Caco-2 (cell line): ENCODE measurements around the gene LRP1. TPM values are rescaled to one million over a fixed set of nuclear protein-coding genes. Genes with fewer than 3 reads are reported as not detected.

ENCODE experiments used
- BruUV-seq: library from RNA; stranded (reverse); fragments of 400-500 nt; replicated peaks from 2 replicates; lab custom pipeline; 2021; lab: Mats Ljungman, UMichigan
- CTCF ChIA-PET: fragments of 300-600 bp; sonication (Branson Sonifier 250); formaldehyde crosslinking; loops from one replicate; lab custom pipeline; 2022; ENCODE audit warnings: antibody characterized with exemption; lab: Charles Lee
- POLR2A ChIA-PET: fragments of 300-600 bp; sonication (Branson Sonifier 250); formaldehyde crosslinking; loops from one replicate; lab custom pipeline; 2022; ENCODE audit warnings: antibody characterized with exemption; lab: Charles Lee
- DNase-seq, 2 experiments: peaks; one replicate each; pipeline versions ENCODE4 v3.0.0 to v3.0.0-alpha.2; 2020 to 2022
- H3K27me3 ChIP-seq: replicated peaks from 2 replicates; pipeline ENCODE4 v1.6.0; 2011; ENCODE audit warnings: low read length; ENCODE audit not compliant: control insufficient read depth, insufficient read depth
- H3K36me3 ChIP-seq: 2 replicates; pipeline ENCODE4 v1.5.1; 2011; ENCODE audit warnings: low read length; ENCODE audit not compliant: control insufficient read depth, insufficient read depth
- H3K4me1 ChIP-seq: fragments of 250-450 bp; sonication (Bioruptor Pico); 2 replicates; pipeline ENCODE4 v1.5.1; 2020; ENCODE audit warnings: mild to moderate bottlenecking
- H3K4me3 ChIP-seq: 2 replicates; pipeline ENCODE4 v1.5.1; 2011; ENCODE audit warnings: low read depth, mild to moderate bottlenecking, control low read depth, low read length
- H3K9me3 ChIP-seq: fragments of 250-450 bp; sonication (Bioruptor Pico); 2 replicates; pipeline ENCODE4 v1.5.1; 2020; ENCODE audit warnings: mild to moderate bottlenecking, moderate library complexity
- H3K27ac Mint-ChIP-seq: one replicate; pipeline ENCODE4 v1.8.0; 2022; ENCODE audit warnings: mixed read lengths; ENCODE audit not compliant: unreplicated experiment
- H3K27me3 Mint-ChIP-seq: one replicate; pipeline ENCODE4 v1.8.0; 2022; ENCODE audit warnings: mixed read lengths; ENCODE audit not compliant: insufficient read depth, unreplicated experiment
- H3K36me3 Mint-ChIP-seq: one replicate; pipeline ENCODE4 v1.8.0; 2022; ENCODE audit warnings: mild to moderate bottlenecking, mixed read lengths; ENCODE audit not compliant: insufficient read depth, unreplicated experiment
- H3K4me1 Mint-ChIP-seq: one replicate; pipeline ENCODE4 v1.8.0; 2022; ENCODE audit warnings: low read depth, mixed read lengths; ENCODE audit not compliant: unreplicated experiment
- H3K4me3 Mint-ChIP-seq: one replicate; pipeline ENCODE4 v1.8.0; 2022; ENCODE audit warnings: mild to moderate bottlenecking, moderate library complexity, mixed read lengths; ENCODE audit not compliant: unreplicated experiment
- H3K9me3 Mint-ChIP-seq: one replicate; pipeline ENCODE4 v1.8.0; 2022; ENCODE audit warnings: mixed read lengths; ENCODE audit not compliant: unreplicated experiment
- CTCF ChIP-seq, 2 experiments: fragments of 200-600 bp in 1 of 2; IDR thresholded peaks; 1 replicate in 1 of 2; 2 replicates in 1 of 2; pipeline versions ENCODE4 v1.5.1 to v1.8.0; 2011 to 2022; ENCODE audit warnings: antibody characterized with exemption in 1 of 2, control low read depth in 1 of 2, inconsistent platforms in 1 of 2, low read depth in 1 of 2, low read length in 1 of 2, mild to moderate bottlenecking in 1 of 2, moderate library complexity in 1 of 2; ENCODE audit not compliant: insufficient read depth in 1 of 2, severe bottlenecking in 1 of 2, unreplicated experiment in 1 of 2
- intact Hi-C: fragments of 100-400 bp; cut with micrococcal nuclease; formaldehyde crosslinking; loops from one replicate; pipeline ENCODE4 v1.10.0; 2022; ENCODE audit not compliant: unreplicated experiment
- total RNA-seq: library from RNA; stranded (reverse); gene quantifications from 2 replicates; pipeline ENCODE4 v1.2.3, GENCODE V29; 2022

Gene LRP1
- total RNA-seq, 1 experiment from 2014 or later = 111 TPM

GRCh38 chr12:57129321-57129842 lies 1.1 kb downstream of the LRP1 start:
- peaks cover 51% of the 10 kb centered on the region for H3K4me1 Mint-ChIP-seq
- H3K27ac Mint-ChIP-seq = peak overlapping the region; percentile 43
- H3K4me3 Mint-ChIP-seq = peak overlapping the region; percentile 88
- no peak for TF ChIP-seq CTCF (IDR thresholded peaks at IDR 0.05; ENCODE audit: insufficient read depth in 1 of 2, low read depth in 1 of 2, low read length in 1 of 2, severe bottlenecking in 1 of 2, unreplicated experiment in 1 of 2)
- no peak for DNase-seq
- Histone ChIP-seq H3K4me1 (peaks cover 51% of the 10 kb centered on the region), H3K36me3 (no peaks in the 10 kb centered on the region), H3K27me3 (no peaks in the 10 kb centered on the region), H3K4me3 (peak overlapping the region; percentile 90), H3K9me3 (no peaks in the 10 kb centered on the region)
- peaks cover 30% of the 10 kb centered on the region for H3K36me3 Mint-ChIP-seq
- no TSS peak for BruUV-seq
- POLR2A ChIA-PET = interaction anchor here (0.7 kb wide), 1 partner anchor 17 kb away, joined by 3 read pairs; no protein-coding TSS in a partner anchor
- H3K9me3 Mint-ChIP-seq = peaks cover 3% of the 10 kb centered on the region
- H3K27me3 Mint-ChIP-seq = no peaks in the 10 kb centered on the region
- CTCF ChIA-PET = interaction anchor here (1.0 to 2.7 kb wide), 3 partner anchors 9 to 114 kb away, joined by 3 to 35 read pairs (median 7); partner anchors contain the start of gene LRP1-AS
- intact Hi-C loops = no loop called here

- CTCF ChIA-PET = no interaction called here
- H3K4me3 Mint-ChIP-seq = peak overlapping the region; percentile 88
- H3K9me3 Mint-ChIP-seq = no peaks in the 10 kb centered on the region
- H3K27me3 Mint-ChIP-seq = no peaks in the 10 kb centered on the region
- Histone ChIP-seq H3K4me3 (peak overlapping the region; percentile 90), H3K9me3 (no peaks in the 10 kb centered on the region), H3K27me3 (no peaks in the 10 kb centered on the region), H3K36me3 (no peaks in the 10 kb centered on the region), H3K4me1 (peaks cover 51% of the 10 kb centered on the region)
- H3K4me1 Mint-ChIP-seq = peaks cover 54% of the 10 kb centered on the region
- peaks cover 33% of the 10 kb centered on the region for H3K36me3 Mint-ChIP-seq
- POLR2A ChIA-PET = interaction anchor here (0.7 kb wide), 1 partner anchor 17 kb away, joined by 3 read pairs; no protein-coding TSS in a partner anchor
- no peak for TF ChIP-seq CTCF (IDR thresholded peaks at IDR 0.05; ENCODE audit: insufficient read depth in 1 of 2, low read depth in 1 of 2, low read length in 1 of 2, severe bottlenecking in 1 of 2, unreplicated experiment in 1 of 2)
- DNase-seq = no peak
- H3K27ac Mint-ChIP-seq = peak overlapping the region; percentile 43
- TSS peak; percentile 39 for BruUV-seq
- intact Hi-C loops = no loop called here
These were observed 1.6 kb downstream of the LRP1 start for GRCh38 chr12:57129889-57130288.

- Mint-ChIP-seq H3K36me3 (peaks cover 35% of the 10 kb centered on the region), H3K9me3 (no peaks in the 10 kb centered on the region), H3K4me3 (peak overlapping the region; percentile 59), H3K4me1 (peaks cover 54% of the 10 kb centered on the region), H3K27me3 (no peaks in the 10 kb centered on the region), H3K27ac (no peak overlapping the region)
- H3K27me3 ChIP-seq = no peaks in the 10 kb centered on the region
- peak overlapping the region; percentile 7; the same call in 1 of the 2 replicates for H3K4me3 ChIP-seq
- peaks cover 51% of the 10 kb centered on the region for H3K4me1 ChIP-seq
- intact Hi-C loops = no loop called here
- CTCF ChIA-PET = interaction anchor here (0.6 to 0.8 kb wide), 2 partner anchors 19 to 324 kb away, joined by 3 read pairs; partner anchors contain the start of gene INHBE
- no peaks in the 10 kb centered on the region for H3K36me3 ChIP-seq
- no TSS peak for BruUV-seq
- peak in 1 of 2 experiments; percentile 31 for DNase-seq
- no peaks in the 10 kb centered on the region for H3K9me3 ChIP-seq
- POLR2A ChIA-PET = no interaction called here
- no peak for TF ChIP-seq CTCF (IDR thresholded peaks at IDR 0.05; ENCODE audit: insufficient read depth in 1 of 2, low read depth in 1 of 2, low read length in 1 of 2, severe bottlenecking in 1 of 2, unreplicated experiment in 1 of 2)
These were observed 2.7 kb downstream of the LRP1 start for GRCh38 chr12:57130941-57131340.
